Mesendoderm (in vitro differentiated cells): ENCODE data around the gene PHETA1.
A peak's percentile ranks its signal among the peaks of the same experiment; 100 is the strongest.
"Not testable (repeated sequence)": the region's sequence is repeated elsewhere in the genome, so short reads cannot be mapped to it uniquely, and the experiment has no call there.

ENCODE experiments used
- DNase-seq: peaks from one replicate; pipeline ENCODE4 v3.0.0; 2013
- H2AK5ac ChIP-seq: 2 replicates; pipeline ENCODE4 v1.6.1; 2013; ENCODE audit warnings: low read length, inconsistent platforms
- H2BK120ac ChIP-seq: 2 replicates; pipeline ENCODE4 v1.6.1; 2013; ENCODE audit warnings: low read depth, mild to moderate bottlenecking, low read length, moderate library complexity, mixed read lengths
- H2BK15ac ChIP-seq: replicated peaks from 2 replicates; pipeline ENCODE4 v1.6.1; 2013; ENCODE audit warnings: low read depth, mild to moderate bottlenecking, moderate library complexity
- H2BK5ac ChIP-seq: 2 replicates; pipeline ENCODE4 v1.6.1; 2013; ENCODE audit warnings: low read length, inconsistent platforms
- H3K18ac ChIP-seq: 2 replicates; pipeline ENCODE4 v1.6.1; 2013; ENCODE audit warnings: mild to moderate bottlenecking, low read length, mixed read lengths
- H3K23ac ChIP-seq: one replicate; pipeline ENCODE4 v1.6.1; 2013; ENCODE audit warnings: low read length
- H3K27ac ChIP-seq: 2 replicates; pipeline ENCODE4 v1.5.1; 2013; ENCODE audit warnings: low read depth, mild to moderate bottlenecking, inconsistent platforms, low read length, moderate library complexity
- H3K27me3 ChIP-seq: 2 replicates; pipeline ENCODE4 v1.6.1; 2013; ENCODE audit warnings: low read length, control low read depth, mild to moderate bottlenecking, inconsistent platforms; ENCODE audit not compliant: insufficient read depth, poor library complexity
- H3K36me3 ChIP-seq: 2 replicates; pipeline ENCODE4 v1.6.1; 2013; ENCODE audit warnings: low read length, inconsistent platforms; ENCODE audit not compliant: control insufficient read depth, insufficient read depth
- H3K4ac ChIP-seq: one replicate; pipeline ENCODE4 v1.6.1; 2013; ENCODE audit warnings: low read depth, mild to moderate bottlenecking, low read length, moderate library complexity
- H3K4me1 ChIP-seq: 2 replicates; pipeline ENCODE4 v1.6.1; 2013; ENCODE audit warnings: low read depth, low read length, inconsistent platforms; ENCODE audit not compliant: control insufficient read depth
- H3K4me2 ChIP-seq: 2 replicates; pipeline ENCODE4 v1.6.1; 2013; ENCODE audit warnings: low read length
- H3K4me3 ChIP-seq: 2 replicates; pipeline ENCODE4 v1.5.1; 2013; ENCODE audit warnings: mild to moderate bottlenecking, low read length
- H3K56ac ChIP-seq: one replicate; pipeline ENCODE4 v1.6.1; 2013; ENCODE audit warnings: low read length
- H3K79me1 ChIP-seq: 2 replicates; pipeline ENCODE4 v1.6.1; 2013; ENCODE audit warnings: low read length, inconsistent platforms
- H3K79me2 ChIP-seq: 2 replicates; pipeline ENCODE4 v1.6.1; 2013; ENCODE audit warnings: mild to moderate bottlenecking, low read length; ENCODE audit not compliant: control insufficient read depth, insufficient read depth
- H3K9ac ChIP-seq: 2 replicates; pipeline ENCODE4 v1.6.1; 2013; ENCODE audit warnings: low read length, inconsistent platforms
- H4K5ac ChIP-seq: one replicate; pipeline ENCODE4 v1.6.1; 2013; ENCODE audit warnings: low read length
- H4K8ac ChIP-seq: one replicate; pipeline ENCODE4 v1.6.1; 2013; ENCODE audit warnings: low read depth, mild to moderate bottlenecking, control low read depth, low read length, moderate library complexity
- WGBS: extraction: QIAGEN DNeasy Blood & Tissue Kit; methylation state at CpG from one replicate; pipeline ENCODE4 v1.1.7; 2013; ENCODE audit warnings: low lambda C conversion rate, missing lambda C conversion rate; ENCODE audit not compliant: insufficient coverage; ENCODE audit errors: extremely low coverage; 5-methylcytosine and 5-hydroxymethylcytosine counted together

PHETA1 gene

GRCh38 chr12:111340680-111341079 is 28.2 kb downstream of the PHETA1 start:
- H3K27me3 ChIP-seq, H3K56ac ChIP-seq, H3K18ac ChIP-seq, H2BK5ac ChIP-seq, H3K9ac ChIP-seq, H2AK5ac ChIP-seq, H3K79me1 ChIP-seq, H3K4me2 ChIP-seq, H3K27ac ChIP-seq, H3K79me2 ChIP-seq, DNase-seq, H3K23ac ChIP-seq, H2BK15ac ChIP-seq, H3K4me3 ChIP-seq, H3K4me1 ChIP-seq, H2BK120ac ChIP-seq, H3K4ac ChIP-seq, H3K36me3 ChIP-seq, H4K5ac ChIP-seq, H4K8ac ChIP-seq: not testable (repeated sequence)
- WGBS = no CpG with 5 or more reads among the region's 8 CpGs

GRCh38 chr12:111340231-111340630 is 28.7 kb downstream of the PHETA1 start:
- Histone ChIP-seq H2BK5ac (no peak overlapping the region), H3K4ac (no peak overlapping the region), H4K5ac (no peak overlapping the region), H3K27me3 (no peaks in the 10 kb centered on the region), H4K8ac (no peak overlapping the region), H3K4me3 (no peak overlapping the region), H3K18ac (no peak overlapping the region), H3K36me3 (no peaks in the 10 kb centered on the region), H3K4me1 (no peaks in the 10 kb centered on the region), H3K9ac (no peak overlapping the region), H3K79me2 (no peaks in the 10 kb centered on the region), H3K4me2 (no peak overlapping the region), H2BK15ac (no peak overlapping the region), H3K27ac (no peak overlapping the region), H2AK5ac (no peak overlapping the region), H3K79me1 (no peaks in the 10 kb centered on the region), H3K23ac (no peak overlapping the region), H3K56ac (no peak overlapping the region), H2BK120ac (no peak overlapping the region)
- DNase-seq = no peak
- no CpG with 5 or more reads among the region's 1 CpG for WGBS

DNA sequence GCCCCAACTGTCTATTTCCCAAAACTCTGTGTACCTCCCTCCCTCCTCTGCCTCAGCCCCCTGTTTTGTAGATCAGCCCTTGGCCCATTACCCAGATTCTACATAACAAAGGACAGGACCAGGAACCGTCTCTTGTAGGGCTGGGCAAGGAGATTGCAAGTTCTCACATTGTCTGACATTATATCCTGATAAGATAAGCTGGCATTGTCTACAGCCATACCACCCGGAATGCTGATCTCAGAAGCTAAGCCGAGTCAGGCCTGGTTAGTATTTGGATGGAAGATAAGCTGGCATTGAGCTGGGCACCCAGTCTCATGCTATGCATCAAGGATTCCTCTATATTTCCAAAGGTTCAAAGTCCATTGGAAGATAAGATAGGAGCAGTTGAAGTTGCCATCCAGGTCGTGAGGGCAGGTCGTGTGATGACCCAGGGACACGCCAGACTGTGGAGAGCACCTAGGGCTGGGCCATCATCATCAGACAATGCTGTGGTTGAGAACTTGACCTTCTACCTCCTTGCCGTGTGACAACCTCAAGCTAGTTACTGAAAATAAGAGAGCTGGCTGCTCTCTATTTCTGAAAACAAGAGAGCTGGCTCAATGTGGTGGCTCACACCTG is 29.5 kb downstream of the PHETA1 start:
- H3K4me2 ChIP-seq = no peak overlapping the region
- H4K5ac ChIP-seq = no peak overlapping the region
- H2BK120ac ChIP-seq = no peak overlapping the region
- H3K4me1 ChIP-seq = no peaks in the 10 kb centered on the region
- no peak overlapping the region for H2BK5ac ChIP-seq
- H4K8ac ChIP-seq = no peak overlapping the region
- no CpG with 5 or more reads among the region's 7 CpGs for WGBS
- no peak overlapping the region for H3K27ac ChIP-seq
- H2BK15ac ChIP-seq = no peak overlapping the region
- no peak overlapping the region for H3K9ac ChIP-seq
- DNase-seq = peak; percentile 89
- no peaks in the 10 kb centered on the region for H3K36me3 ChIP-seq
- no peak overlapping the region for H3K4ac ChIP-seq
- H2AK5ac ChIP-seq = no peak overlapping the region
- H3K56ac ChIP-seq = no peak overlapping the region
- H3K79me2 ChIP-seq = no peaks in the 10 kb centered on the region
- no peak overlapping the region for H3K4me3 ChIP-seq
- no peak overlapping the region for H3K18ac ChIP-seq
- H3K23ac ChIP-seq = no peak overlapping the region
- no peaks in the 10 kb centered on the region for H3K79me1 ChIP-seq
- H3K27me3 ChIP-seq = no peaks in the 10 kb centered on the region

- DNase-seq = no peak
- Histone ChIP-seq H2AK5ac (no peak overlapping the region), H3K4ac (no peak overlapping the region), H3K27ac (no peak overlapping the region), H3K4me1 (no peaks in the 10 kb centered on the region), H4K8ac (no peak overlapping the region), H3K27me3 (no peaks in the 10 kb centered on the region), H3K4me2 (no peak overlapping the region), H3K79me2 (no peaks in the 10 kb centered on the region), H3K36me3 (no peaks in the 10 kb centered on the region), H3K79me1 (no peaks in the 10 kb centered on the region), H3K18ac (no peak overlapping the region), H3K9ac (no peak overlapping the region), H2BK5ac (no peak overlapping the region), H3K56ac (no peak overlapping the region), H2BK15ac (no peak overlapping the region), H2BK120ac (no peak overlapping the region), H3K23ac (no peak overlapping the region), H3K4me3 (no peak overlapping the region), H4K5ac (no peak overlapping the region)
- no CpG with 5 or more reads among the region's 12 CpGs for WGBS
Observed at GRCh38 chr12:111338096-111338495, 30.8 kb downstream of the PHETA1 start.

DNA sequence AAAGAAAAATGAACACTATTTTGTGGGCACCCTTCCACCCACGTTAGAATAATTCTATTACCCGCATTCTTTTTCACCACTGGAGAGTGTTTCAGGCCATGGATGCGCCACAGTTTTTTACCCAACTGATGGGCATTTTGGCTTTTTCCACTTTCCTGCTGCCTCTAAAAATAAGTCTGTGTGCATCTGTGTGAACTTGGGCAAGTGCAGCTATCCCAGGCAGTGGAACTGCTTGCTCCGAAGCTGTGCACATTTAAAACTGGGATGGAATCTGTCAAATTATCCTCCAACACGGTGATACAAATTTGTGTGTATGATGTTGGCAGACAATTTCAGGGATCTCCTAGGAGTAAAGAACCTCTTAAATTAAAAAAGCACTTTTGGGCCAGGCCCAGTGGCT is 31.5 kb downstream of the PHETA1 start:
- Histone ChIP-seq H4K8ac (no peak overlapping the region), H3K23ac (no peak overlapping the region), H3K36me3 (no peaks in the 10 kb centered on the region), H3K27ac (no peak overlapping the region), H2AK5ac (no peak overlapping the region), H3K4me1 (no peaks in the 10 kb centered on the region), H3K4me2 (no peak overlapping the region), H2BK120ac (no peak overlapping the region), H3K79me2 (no peaks in the 10 kb centered on the region), H4K5ac (no peak overlapping the region), H3K9ac (no peak overlapping the region), H3K27me3 (no peaks in the 10 kb centered on the region), H2BK15ac (no peak overlapping the region), H3K18ac (no peak overlapping the region), H3K4ac (no peak overlapping the region), H3K56ac (no peak overlapping the region), H3K4me3 (no peak overlapping the region), H2BK5ac (no peak overlapping the region), H3K79me1 (no peaks in the 10 kb centered on the region)
- DNase-seq = no peak
- no CpG with 5 or more reads among the region's 5 CpGs for WGBS

DNA sequence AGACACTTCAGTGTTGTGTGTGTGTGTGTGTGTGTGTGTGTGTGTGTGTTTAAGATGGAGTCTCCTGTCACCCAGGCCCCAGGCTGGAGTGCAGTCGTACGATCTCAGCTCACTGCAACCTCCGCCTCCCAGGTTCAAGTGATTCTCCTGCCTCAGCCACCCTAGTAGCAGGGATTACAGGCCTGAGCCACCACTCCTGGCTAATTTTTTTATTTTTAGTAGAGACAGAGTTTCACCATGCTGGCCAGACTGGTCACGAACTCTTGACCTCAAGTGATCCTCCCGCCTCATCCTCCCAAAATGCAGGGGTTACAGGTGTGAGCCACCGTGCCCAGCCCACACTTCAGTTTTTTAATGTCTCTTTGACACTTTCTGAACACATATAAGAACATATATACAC is 32.5 kb downstream of the PHETA1 start:
- H2BK15ac ChIP-seq, H3K4ac ChIP-seq, H3K56ac ChIP-seq, H2BK120ac ChIP-seq, H2AK5ac ChIP-seq, H4K5ac ChIP-seq, H3K79me2 ChIP-seq, H3K36me3 ChIP-seq, H2BK5ac ChIP-seq, H4K8ac ChIP-seq, H3K9ac ChIP-seq, H3K27ac ChIP-seq, H3K79me1 ChIP-seq, H3K4me3 ChIP-seq, H3K27me3 ChIP-seq, DNase-seq, H3K4me2 ChIP-seq, H3K4me1 ChIP-seq, H3K18ac ChIP-seq, H3K23ac ChIP-seq: not testable (repeated sequence)
- no CpG with 5 or more reads among the region's 6 CpGs for WGBS
